Astrocyte (in vitro differentiated cells and primary cell): Measurements from ENCODE around the gene HDAC1. TPM values are rescaled to one million over a fixed set of nuclear protein-coding genes. Genes with fewer than 3 reads are reported as not detected.

Source experiments
- DNase-seq: peaks from one replicate; pipeline ENCODE4 v3.0.0-alpha.2; 2010; ENCODE audit warnings: low read depth
- FAIRE-seq: peaks from 2 replicates; lab custom pipeline; 2011; peaks lifted over from hg19 to GRCh38; lab: Jason Lieb, UNC
- H2AFZ ChIP-seq: 2 replicates; pipeline ENCODE4 v1.6.0; 2012; ENCODE audit warnings: low read depth, low read length, inconsistent platforms
- H3K27ac ChIP-seq: 2 replicates; pipeline ENCODE4 v1.5.1; 2011; ENCODE audit warnings: low read depth, low read length, inconsistent platforms
- H3K27me3 ChIP-seq: 2 replicates; pipeline ENCODE4 v1.6.0; 2011; ENCODE audit warnings: low read length, inconsistent platforms; ENCODE audit not compliant: insufficient read depth
- H3K36me3 ChIP-seq: 2 replicates; pipeline ENCODE4 v1.5.1; 2011; ENCODE audit warnings: low read length, inconsistent platforms; ENCODE audit not compliant: insufficient read depth
- H3K4me1 ChIP-seq: 2 replicates; pipeline ENCODE4 v1.5.1; 2011; ENCODE audit warnings: low read length, inconsistent platforms; ENCODE audit not compliant: insufficient read depth
- H3K4me2 ChIP-seq: 2 replicates; pipeline ENCODE4 v1.6.0; 2012; ENCODE audit warnings: low read length, inconsistent platforms
- H3K4me3 ChIP-seq: 2 replicates; pipeline ENCODE4 v1.5.1; 2011; ENCODE audit warnings: low read depth, mild to moderate bottlenecking, low read length, inconsistent platforms; ENCODE audit not compliant: insufficient read depth
- H3K79me2 ChIP-seq: 2 replicates; pipeline ENCODE4 v1.6.0; 2012; ENCODE audit warnings: mild to moderate bottlenecking, low read length, inconsistent platforms; ENCODE audit not compliant: insufficient read depth
- H3K9ac ChIP-seq: 2 replicates; pipeline ENCODE4 v1.6.0; 2012; ENCODE audit warnings: mild to moderate bottlenecking, low read length, inconsistent platforms
- H3K9me3 ChIP-seq: 2 replicates; pipeline ENCODE4 v1.5.1; 2012; ENCODE audit warnings: low read depth, mild to moderate bottlenecking, low read length, inconsistent platforms; ENCODE audit not compliant: insufficient read depth
- H4K20me1 ChIP-seq: 2 replicates; pipeline ENCODE4 v1.6.0; 2012; ENCODE audit warnings: low read length, inconsistent platforms; ENCODE audit not compliant: insufficient read depth
- H3K27ac Mint-ChIP-seq: one replicate; pipeline ENCODE4 v1.8.0; 2021; ENCODE audit warnings: mild to moderate bottlenecking, mixed read lengths; ENCODE audit not compliant: unreplicated experiment
- H3K27me3 Mint-ChIP-seq: one replicate; pipeline ENCODE4 v1.8.0; 2021; ENCODE audit warnings: low read depth, mixed read lengths; ENCODE audit not compliant: unreplicated experiment
- H3K36me3 Mint-ChIP-seq: one replicate; pipeline ENCODE4 v1.8.0; 2021; ENCODE audit warnings: low read depth, mixed read lengths; ENCODE audit not compliant: unreplicated experiment
- H3K4me1 Mint-ChIP-seq: one replicate; pipeline ENCODE4 v1.8.0; 2021; ENCODE audit warnings: low read depth, mixed read lengths; ENCODE audit not compliant: unreplicated experiment
- H3K4me3 Mint-ChIP-seq: one replicate; pipeline ENCODE4 v1.8.0; 2021; ENCODE audit warnings: mild to moderate bottlenecking, moderate library complexity, mixed read lengths; ENCODE audit not compliant: unreplicated experiment
- H3K9me3 Mint-ChIP-seq: one replicate; pipeline ENCODE4 v1.8.0; 2021; ENCODE audit warnings: mild to moderate bottlenecking, mixed read lengths; ENCODE audit not compliant: unreplicated experiment
- CTCF ChIP-seq: IDR thresholded peaks from 2 replicates; pipeline ENCODE4 v1.5.1; 2011; ENCODE audit warnings: low read depth, mild to moderate bottlenecking, inconsistent platforms, low read length, moderate library complexity; ENCODE audit not compliant: insufficient read depth
- EZH2 ChIP-seq: IDR thresholded peaks from 2 replicates; pipeline ENCODE4 v1.6.1; 2012; ENCODE audit warnings: mild to moderate bottlenecking, low read length, inconsistent platforms; ENCODE audit not compliant: insufficient read depth
- total RNA-seq: library from RNA; stranded (reverse); gene quantifications from 2 replicates; pipeline ENCODE4 v1.2.1, GENCODE V29; 2021

Gene HDAC1
- total RNA-seq, 1 donor from 2014 or later = 99.6 TPM

GRCh38 chr1:32336963-32337675 is 45.2 kb downstream of the HDAC1 start:
- H3K4me2 ChIP-seq = peak overlapping the region; percentile 87
- DNase-seq (peak; percentile 32), FAIRE-seq (no peak)
- H3K27ac ChIP-seq = no peak overlapping the region
- peak overlapping the region; percentile 82 for H3K4me3 Mint-ChIP-seq
- no peak overlapping the region for H3K4me3 ChIP-seq
- H3K79me2 ChIP-seq = peaks cover 36% of the 10 kb centered on the region
- no peak overlapping the region for H2AFZ ChIP-seq
- no peaks in the 10 kb centered on the region for H3K27me3 Mint-ChIP-seq
- TF ChIP-seq CTCF (no peak), EZH2 (no peak)
- peaks cover 39% of the 10 kb centered on the region for H4K20me1 ChIP-seq
- H3K27ac Mint-ChIP-seq = peak overlapping the region; percentile 53
- peaks cover 17% of the 10 kb centered on the region for H3K36me3 ChIP-seq
- peaks cover 39% of the 10 kb centered on the region for H3K4me1 Mint-ChIP-seq
- H3K9ac ChIP-seq = no peak overlapping the region
- H3K9me3 ChIP-seq = no peaks in the 10 kb centered on the region
- no peaks in the 10 kb centered on the region for H3K9me3 Mint-ChIP-seq
- no peaks in the 10 kb centered on the region for H3K27me3 ChIP-seq
- peaks cover 13% of the 10 kb centered on the region for H3K36me3 Mint-ChIP-seq
- H3K4me1 ChIP-seq = peaks cover 50% of the 10 kb centered on the region

GRCh38 chr1:32337855-32338636 is 46.2 kb downstream of the HDAC1 start:
- FAIRE-seq (no peak), DNase-seq (peak; percentile 55)
- H3K9me3 ChIP-seq = no peaks in the 10 kb centered on the region
- H2AFZ ChIP-seq = peak overlapping the region; percentile 2
- H3K9ac ChIP-seq = peak overlapping the region; percentile 11
- peak overlapping the region; percentile 44 for H3K27ac Mint-ChIP-seq
- H3K4me3 ChIP-seq = no peak overlapping the region
- peaks cover 11% of the 10 kb centered on the region for H3K36me3 Mint-ChIP-seq
- H3K27me3 ChIP-seq = no peaks in the 10 kb centered on the region
- H3K79me2 ChIP-seq = peaks cover 28% of the 10 kb centered on the region
- H3K27me3 Mint-ChIP-seq = peaks cover 2% of the 10 kb centered on the region
- H4K20me1 ChIP-seq = peaks cover 31% of the 10 kb centered on the region
- H3K36me3 ChIP-seq = peaks cover 9% of the 10 kb centered on the region
- peaks cover 50% of the 10 kb centered on the region for H3K4me1 ChIP-seq
- no peaks in the 10 kb centered on the region for H3K9me3 Mint-ChIP-seq
- TF ChIP-seq EZH2 = no peak
- TF ChIP-seq CTCF = no peak
- peak overlapping the region; percentile 87 for H3K4me2 ChIP-seq
- H3K4me1 Mint-ChIP-seq = peaks cover 34% of the 10 kb centered on the region
- peak overlapping the region; percentile 4 for H3K27ac ChIP-seq
- peak overlapping the region; percentile 52 for H3K4me3 Mint-ChIP-seq
